ENCODE data around the gene PIP4K2B.

The PIP4K2B gene

GRCh38 chr17:38766341-38766740 lies 33.0 kb downstream of the PIP4K2B start:
- no peak overlapping the region for H3K27ac ChIP-seq (ENCODE audit: low read depth, low read length)
- H3K36me3 ChIP-seq (ENCODE audit: control insufficient read depth, insufficient read depth, low read length), result peaks cover 47% of the 10 kb centered on the region

DNA sequence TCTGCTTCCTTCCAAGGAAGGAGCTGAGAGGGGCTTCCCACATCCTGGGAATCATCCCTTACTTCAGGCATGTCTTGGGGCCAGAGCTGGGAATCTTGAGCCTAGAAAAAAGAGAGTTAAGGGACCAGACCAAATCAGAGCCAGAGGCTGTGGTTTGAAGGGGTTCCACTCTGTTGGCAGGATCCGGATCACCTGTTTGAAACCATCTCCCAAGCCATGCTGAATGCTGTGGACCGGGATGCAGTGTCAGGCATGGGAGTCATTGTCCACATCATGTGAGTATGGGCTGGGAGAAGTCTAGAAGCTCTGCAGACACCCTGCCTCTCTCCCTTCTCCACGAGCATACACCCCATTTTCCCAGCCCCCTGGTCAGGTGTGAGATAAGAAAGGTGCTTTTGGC lies 37.1 kb downstream of the PIP4K2B start:
- no peak overlapping the region for H3K9ac ChIP-seq (ENCODE audit: low read length)
- H3K4me1 ChIP-seq (ENCODE audit: control insufficient read depth, insufficient read depth, low read length), result no peaks in the 10 kb centered on the region
- no peaks in the 10 kb centered on the region for H3K27me3 ChIP-seq (ENCODE audit: control insufficient read depth, insufficient read depth, low read length)
- H3K36me3 ChIP-seq (ENCODE audit: control insufficient read depth, insufficient read depth, low read length), result peaks cover 33% of the 10 kb centered on the region
- H3K4me3 ChIP-seq (ENCODE audit: low read length), result no peak overlapping the region
- no peak overlapping the region for H3K27ac ChIP-seq (ENCODE audit: low read depth, low read length)

More at GRCh38 chr17:38766341-38766740, 33.0 kb downstream of the PIP4K2B start:
- Histone ChIP-seq H3K9ac (ENCODE audit: low read length) (no peak overlapping the region), H3K4me3 (ENCODE audit: low read length) (no peak overlapping the region), H3K27me3 (ENCODE audit: control insufficient read depth, insufficient read depth, low read length) (no peaks in the 10 kb centered on the region), H3K4me1 (ENCODE audit: control insufficient read depth, insufficient read depth, low read length) (no peaks in the 10 kb centered on the region)

DNA sequence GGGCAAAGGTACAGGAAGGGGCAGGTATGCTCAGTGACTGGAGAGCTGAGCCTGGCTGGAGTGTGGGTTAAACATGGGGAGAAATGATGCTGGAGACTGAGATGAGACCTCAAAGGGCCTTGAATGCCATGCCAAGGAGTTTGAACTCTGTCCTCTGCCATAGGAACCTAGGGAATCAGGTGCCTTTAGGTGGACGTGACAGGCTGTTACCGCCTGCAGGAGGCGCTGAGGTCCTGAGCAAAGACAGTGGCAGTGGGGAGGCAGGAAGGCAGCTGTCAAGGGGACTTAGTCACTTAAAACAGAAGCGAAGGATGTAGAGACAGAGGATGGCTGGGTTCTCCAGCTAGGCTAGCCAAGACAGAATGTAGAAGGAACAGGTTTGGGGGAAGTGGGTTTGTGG lies 37.7 kb downstream of the PIP4K2B start:
- H3K36me3 ChIP-seq (ENCODE audit: control insufficient read depth, insufficient read depth, low read length), result peaks cover 33% of the 10 kb centered on the region

GRCh38 chr17:38753071-38753506 lies 46.3 kb downstream of the PIP4K2B start:
- Histone ChIP-seq H3K36me3 (ENCODE audit: control insufficient read depth, insufficient read depth, low read length) (peaks cover 13% of the 10 kb centered on the region), H3K27me3 (ENCODE audit: control insufficient read depth, insufficient read depth, low read length) (no peaks in the 10 kb centered on the region), H3K4me3 (ENCODE audit: low read length) (peak overlapping the region; percentile 99), H3K4me1 (ENCODE audit: control insufficient read depth, insufficient read depth, low read length) (no peaks in the 10 kb centered on the region), H3K27ac (ENCODE audit: low read depth, low read length) (peak overlapping the region; percentile 92), H3K9ac (ENCODE audit: low read length) (peak overlapping the region; percentile 91)

More for the DNA sequence above, 37.7 kb downstream of the PIP4K2B start:
- H3K27me3 ChIP-seq (ENCODE audit: control insufficient read depth, insufficient read depth, low read length), result no peaks in the 10 kb centered on the region
- H3K4me3 ChIP-seq (ENCODE audit: low read length), result no peak overlapping the region
- H3K27ac ChIP-seq (ENCODE audit: low read depth, low read length), result no peak overlapping the region
- no peaks in the 10 kb centered on the region for H3K4me1 ChIP-seq (ENCODE audit: control insufficient read depth, insufficient read depth, low read length)
- no peak overlapping the region for H3K9ac ChIP-seq (ENCODE audit: low read length)

DNA sequence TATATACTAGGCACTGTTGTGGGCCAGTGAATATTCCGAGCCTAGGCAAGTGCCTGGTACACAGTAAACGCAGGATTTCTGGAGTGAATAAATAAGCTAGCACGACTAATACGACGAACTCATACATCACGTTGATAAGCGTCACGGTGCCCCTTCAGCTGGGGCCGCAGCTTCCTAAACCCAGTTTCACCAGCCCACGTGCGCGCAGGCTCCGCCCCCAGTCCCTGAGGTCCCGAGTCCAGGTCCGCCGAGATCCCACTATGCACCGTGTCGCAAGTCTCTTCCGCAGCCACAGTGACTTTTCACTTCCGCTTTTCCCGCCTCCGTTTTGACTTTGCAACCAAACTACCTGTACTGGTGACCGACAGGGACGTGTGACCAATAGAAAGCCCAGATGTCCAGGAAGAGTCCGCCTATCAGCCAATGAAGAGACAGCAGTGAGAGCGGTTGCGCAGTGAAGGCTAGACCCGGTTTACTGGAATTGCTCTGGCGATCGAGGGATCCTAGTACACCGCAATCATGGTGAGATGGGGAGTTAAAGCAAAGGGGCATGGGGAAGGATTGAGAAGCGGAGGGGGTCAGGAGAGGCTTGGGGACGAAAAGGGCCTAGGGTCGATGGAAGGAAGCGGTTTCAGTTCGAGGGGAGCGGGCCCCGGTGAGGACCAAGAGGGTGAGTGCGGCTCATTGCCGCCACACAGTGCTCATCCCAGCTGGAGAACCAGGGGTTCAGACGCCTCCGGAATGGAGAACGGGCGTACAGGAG lies 46.9 kb downstream of the PIP4K2B start, which contains the start of gene PSMB3:
TSS of gene PSMB3 (plus strand) at position 434 of the 763 bp plus-strand sequence. CDS start at position 520, 86 bp downstream.
- Histone ChIP-seq H3K4me1 (ENCODE audit: control insufficient read depth, insufficient read depth, low read length) (no peaks in the 10 kb centered on the region), H3K36me3 (ENCODE audit: control insufficient read depth, insufficient read depth, low read length) (peaks cover 11% of the 10 kb centered on the region), H3K27me3 (ENCODE audit: control insufficient read depth, insufficient read depth, low read length) (peaks cover 2% of the 10 kb centered on the region), H3K27ac (ENCODE audit: low read depth, low read length) (peak within 1 kb of the TSS; percentile 92), H3K9ac (ENCODE audit: low read length) (peak within 1 kb of the TSS; percentile 91), H3K4me3 (ENCODE audit: low read length) (peak within 1 kb of the TSS; percentile 99)

- H3K27me3 ChIP-seq (ENCODE audit: control insufficient read depth, insufficient read depth, low read length), result peaks cover 2% of the 10 kb centered on the region
- peaks cover 11% of the 10 kb centered on the region for H3K36me3 ChIP-seq (ENCODE audit: control insufficient read depth, insufficient read depth, low read length)
- H3K4me3 ChIP-seq (ENCODE audit: low read length), result peak overlapping the region; percentile 99
- no peaks in the 10 kb centered on the region for H3K4me1 ChIP-seq (ENCODE audit: control insufficient read depth, insufficient read depth, low read length)
- peak overlapping the region; percentile 65 for H3K27ac ChIP-seq (ENCODE audit: low read depth, low read length)
- H3K9ac ChIP-seq (ENCODE audit: low read length), result peak overlapping the region; percentile 13
Observed at GRCh38 chr17:38751808-38752307, 47.5 kb downstream of the PIP4K2B start.

- no peaks in the 10 kb centered on the region for H3K4me1 ChIP-seq (ENCODE audit: control insufficient read depth, insufficient read depth, low read length)
- peak overlapping the region; percentile 44 for H3K4me3 ChIP-seq (ENCODE audit: low read length)
- H3K36me3 ChIP-seq (ENCODE audit: control insufficient read depth, insufficient read depth, low read length), result peaks cover 11% of the 10 kb centered on the region
- H3K9ac ChIP-seq (ENCODE audit: low read length), result no peak overlapping the region
- peak overlapping the region; percentile 65 for H3K27ac ChIP-seq (ENCODE audit: low read depth, low read length)
- H3K27me3 ChIP-seq (ENCODE audit: control insufficient read depth, insufficient read depth, low read length), result peaks cover 2% of the 10 kb centered on the region
Observed at GRCh38 chr17:38751144-38751807, 48.1 kb downstream of the PIP4K2B start.

DNA sequence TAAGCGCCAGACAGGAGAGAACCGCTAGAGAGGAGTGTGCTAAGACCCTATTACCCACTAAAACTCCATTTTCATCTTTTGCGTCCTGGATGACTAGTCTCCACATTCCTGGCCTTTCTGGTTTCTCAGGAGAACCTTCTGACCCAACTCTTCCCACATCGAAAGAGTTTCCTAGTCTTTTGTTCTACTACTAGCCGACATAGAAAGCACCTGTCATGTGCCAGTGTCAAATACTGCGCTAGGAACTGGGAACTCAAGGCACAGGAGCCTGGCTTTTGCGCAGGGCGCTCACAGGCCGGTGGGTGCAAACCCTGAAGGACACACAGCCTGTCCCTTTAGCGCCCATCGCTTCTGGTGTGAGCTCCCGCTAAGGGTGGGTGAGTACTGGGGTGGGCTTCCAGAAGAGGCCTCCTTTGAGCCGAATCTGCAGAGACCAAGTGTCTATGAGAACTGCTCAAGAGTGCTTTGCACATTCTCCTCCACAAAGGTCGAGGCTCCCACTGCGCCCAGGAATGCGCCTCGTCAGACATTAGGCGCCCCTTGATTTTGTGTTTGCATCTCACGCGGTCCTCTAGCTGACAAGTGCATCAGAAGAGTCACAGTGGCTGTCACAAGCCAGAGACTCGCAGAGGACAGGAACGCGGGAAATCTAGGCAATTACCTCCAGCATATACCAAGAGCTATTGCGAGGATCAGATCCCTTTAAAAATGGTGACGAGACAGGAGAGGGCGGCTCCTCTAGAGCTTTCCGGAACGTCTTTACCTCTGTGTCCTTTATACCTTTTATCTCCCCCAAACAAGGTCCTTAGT lies 48.8 kb downstream of the PIP4K2B start:
- Histone ChIP-seq H3K4me1 (ENCODE audit: control insufficient read depth, insufficient read depth, low read length) (no peaks in the 10 kb centered on the region), H3K9ac (ENCODE audit: low read length) (no peak overlapping the region), H3K27me3 (ENCODE audit: control insufficient read depth, insufficient read depth, low read length) (peaks cover 2% of the 10 kb centered on the region)

DNA sequence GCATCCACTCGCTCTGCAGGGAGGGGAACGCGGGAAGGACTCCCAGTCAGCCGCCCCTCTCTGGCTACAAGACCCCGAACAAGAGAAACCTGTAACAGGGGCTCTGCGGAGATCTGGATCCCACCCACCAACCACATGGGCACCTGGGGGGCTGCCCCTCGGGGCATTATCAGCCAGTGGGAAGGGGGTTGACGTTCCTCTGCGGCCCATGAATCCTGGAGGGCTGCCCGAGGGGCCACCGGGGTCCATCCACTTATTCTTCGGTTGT lies 49.4 kb downstream of the PIP4K2B start:
- Histone ChIP-seq H3K27ac (ENCODE audit: low read depth, low read length) (no peak overlapping the region), H3K4me1 (ENCODE audit: control insufficient read depth, insufficient read depth, low read length) (no peaks in the 10 kb centered on the region), H3K36me3 (ENCODE audit: control insufficient read depth, insufficient read depth, low read length) (peaks cover 5% of the 10 kb centered on the region), H3K9ac (ENCODE audit: low read length) (no peak overlapping the region), H3K27me3 (ENCODE audit: control insufficient read depth, insufficient read depth, low read length) (peaks cover 2% of the 10 kb centered on the region), H3K4me3 (ENCODE audit: low read length) (peak overlapping the region; percentile 76)

More for the DNA sequence above, 48.8 kb downstream of the PIP4K2B start:
- peak overlapping the region; percentile 76 for H3K4me3 ChIP-seq (ENCODE audit: low read length)
- no peak overlapping the region for H3K27ac ChIP-seq (ENCODE audit: low read depth, low read length)
- peaks cover 6% of the 10 kb centered on the region for H3K36me3 ChIP-seq (ENCODE audit: control insufficient read depth, insufficient read depth, low read length)

GRCh38 chr17:38749223-38750043 lies 49.9 kb downstream of the PIP4K2B start:
- peak overlapping the region; percentile 32 for H3K9ac ChIP-seq (ENCODE audit: low read length)
- H3K4me3 ChIP-seq (ENCODE audit: low read length), result peak overlapping the region; percentile 76
- H3K27ac ChIP-seq (ENCODE audit: low read depth, low read length), result peak overlapping the region; percentile 72
- peaks cover 3% of the 10 kb centered on the region for H3K36me3 ChIP-seq (ENCODE audit: control insufficient read depth, insufficient read depth, low read length)
- H3K4me1 ChIP-seq (ENCODE audit: control insufficient read depth, insufficient read depth, low read length), result no peaks in the 10 kb centered on the region
- peaks cover 2% of the 10 kb centered on the region for H3K27me3 ChIP-seq (ENCODE audit: control insufficient read depth, insufficient read depth, low read length)

GRCh38 chr17:38748892-38749222 lies 50.5 kb downstream of the PIP4K2B start:
- peak overlapping the region; percentile 76 for H3K4me3 ChIP-seq (ENCODE audit: low read length)
- H3K27me3 ChIP-seq (ENCODE audit: control insufficient read depth, insufficient read depth, low read length), result peaks cover 2% of the 10 kb centered on the region
- peak overlapping the region; percentile 32 for H3K9ac ChIP-seq (ENCODE audit: low read length)
- H3K36me3 ChIP-seq (ENCODE audit: control insufficient read depth, insufficient read depth, low read length), result peaks cover under 1% of the 10 kb centered on the region
- no peaks in the 10 kb centered on the region for H3K4me1 ChIP-seq (ENCODE audit: control insufficient read depth, insufficient read depth, low read length)
- peak overlapping the region; percentile 72 for H3K27ac ChIP-seq (ENCODE audit: low read depth, low read length)
